ENCODE measurements around the gene EPS8L3.

EPS8L3 gene

GRCh38 chr1:109793486-109794318 is 30.0 kb upstream of the EPS8L3 start:
- peak; percentile 81 for DNase-seq

GRCh38 chr1:109793089-109793485 is 29.4 kb upstream of the EPS8L3 start:
- DNase-seq: no peak

- DNase-seq: peak; percentile 71
These were observed 28.5 kb upstream of the EPS8L3 start for GRCh38 chr1:109792056-109792831.

GRCh38 chr1:109791495-109792043 is 27.8 kb upstream of the EPS8L3 start:
- DNase-seq: no peak

- DNase-seq: no peak
These were observed 27.2 kb upstream of the EPS8L3 start for GRCh38 chr1:109790735-109791494.

GRCh38 chr1:109790329-109790728 is 26.6 kb upstream of the EPS8L3 start:
- DNase-seq: no peak

GRCh38 chr1:109789551-109790180 is 25.9 kb upstream of the EPS8L3 start:
- no peak for DNase-seq

- no peak for DNase-seq
These were observed 25.2 kb upstream of the EPS8L3 start for GRCh38 chr1:109788695-109789521.

GRCh38 chr1:109787845-109788601 is 24.3 kb upstream of the EPS8L3 start:
- no peak for DNase-seq

- DNase-seq: no peak
These were observed 23.6 kb upstream of the EPS8L3 start for GRCh38 chr1:109787211-109787844.

GRCh38 chr1:109786531-109787021 is 22.9 kb upstream of the EPS8L3 start:
- no peak for DNase-seq

GRCh38 chr1:109786112-109786480 is 22.4 kb upstream of the EPS8L3 start:
- no peak for DNase-seq

- DNase-seq: no peak
These were observed 21.9 kb upstream of the EPS8L3 start for GRCh38 chr1:109785446-109786111.

GRCh38 chr1:109784551-109785252 is 21.0 kb upstream of the EPS8L3 start:
- DNase-seq: no peak

- no peak for DNase-seq
These were observed 19.7 kb upstream of the EPS8L3 start for GRCh38 chr1:109783436-109783835.

- DNase-seq: peak; percentile 21
These were observed 19.2 kb upstream of the EPS8L3 start for GRCh38 chr1:109782927-109783326.

- no peak for DNase-seq
These were observed 18.8 kb upstream of the EPS8L3 start for GRCh38 chr1:109782514-109782913.

GRCh38 chr1:109781806-109782205 is 18.1 kb upstream of the EPS8L3 start:
- no peak for DNase-seq

- DNase-seq: no peak
These were observed 17.3 kb upstream of the EPS8L3 start for GRCh38 chr1:109780982-109781381.
